HG03139 (cell line): ENCODE results near the gene DLG2.
"Not testable (repeated sequence)": the region's sequence is repeated elsewhere in the genome, so short reads cannot be mapped to it uniquely, and the experiment has no call there.

Experiments
- ATAC-seq: cut with Tn5 transposase; IDR thresholded peaks from one replicate; pipeline ENCODE4 v1.9.1; 2021; ENCODE audit not compliant: unreplicated experiment

DLG2 gene

DNA sequence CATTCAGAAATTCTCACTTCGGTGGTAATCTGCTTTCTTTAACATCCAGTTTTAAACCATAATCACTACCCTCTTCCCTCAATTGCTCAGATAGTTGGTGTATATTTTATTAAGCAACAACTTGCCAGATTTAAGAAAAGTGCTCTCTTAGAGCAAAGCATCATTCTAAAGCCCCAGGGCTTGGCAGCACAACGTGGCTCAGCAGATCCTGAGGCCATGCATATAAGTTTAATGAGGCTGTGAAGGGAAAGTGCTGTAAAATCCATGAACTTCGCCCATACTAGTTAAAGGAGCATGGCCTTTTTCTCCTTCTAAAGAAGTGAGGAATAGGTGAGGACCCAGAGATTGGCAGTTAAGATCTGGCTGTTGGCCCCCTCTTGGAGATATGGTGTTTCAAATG is 1858.7 kb downstream of the DLG2 start:
- no peak for ATAC-seq

DNA sequence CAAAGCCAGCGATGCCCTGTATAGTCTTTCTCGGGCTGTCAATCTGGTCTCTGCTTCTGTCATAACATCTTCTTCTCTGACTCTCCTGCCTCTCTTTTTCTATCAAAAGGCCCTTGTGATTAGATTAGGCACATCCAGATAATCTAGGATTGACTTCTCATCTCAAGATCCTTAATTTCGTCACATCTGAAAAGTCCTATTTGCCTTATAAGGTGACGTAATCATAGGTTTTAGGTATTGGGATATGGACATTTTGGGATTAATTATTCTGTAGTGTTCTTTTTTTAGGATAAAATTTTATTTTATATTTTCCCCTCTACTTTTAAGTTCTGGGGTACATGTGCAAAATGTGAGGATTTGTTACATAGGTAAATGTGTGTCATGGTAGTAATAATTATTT is 1860.2 kb downstream of the DLG2 start:
- ATAC-seq, result no peak

DNA sequence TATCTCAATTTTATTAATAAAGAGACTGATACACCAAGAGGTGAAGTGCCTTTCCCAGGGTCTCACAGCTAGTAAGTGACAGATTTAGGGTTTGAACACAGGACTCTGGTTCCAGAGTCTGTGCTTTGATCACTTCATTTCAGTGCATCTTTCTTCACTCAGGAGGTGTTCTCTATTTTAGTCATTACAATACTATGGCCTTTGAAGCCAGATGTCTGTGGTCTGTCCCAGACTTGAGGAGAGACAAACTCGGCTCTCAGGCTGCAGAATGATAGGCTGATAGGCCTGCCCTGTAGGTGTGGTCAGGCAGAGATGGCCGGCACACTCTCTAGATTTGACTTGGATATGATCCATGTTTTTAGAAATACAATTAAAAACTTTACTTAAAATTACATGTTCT is 1862.5 kb downstream of the DLG2 start:
- no peak for ATAC-seq

DNA sequence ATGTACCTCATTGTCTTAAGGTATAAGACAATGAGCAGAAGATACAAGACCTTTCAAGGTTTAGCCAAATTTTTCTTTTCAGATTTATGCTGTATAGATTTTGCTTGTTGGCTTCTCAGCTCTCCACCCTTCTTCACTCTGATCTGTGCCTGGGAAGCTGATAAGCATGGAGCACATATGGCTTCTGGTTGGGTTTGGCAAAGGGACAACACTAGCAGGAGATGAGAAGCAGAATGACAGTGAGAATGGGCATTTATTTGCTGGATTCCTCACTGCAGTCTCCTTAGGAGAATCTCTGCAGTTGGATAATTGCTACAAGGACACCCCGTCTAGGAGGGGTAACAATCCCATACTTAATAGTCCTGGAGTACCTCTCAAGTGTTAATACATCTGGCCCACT is 1866.2 kb downstream of the DLG2 start:
- no peak for ATAC-seq

DNA sequence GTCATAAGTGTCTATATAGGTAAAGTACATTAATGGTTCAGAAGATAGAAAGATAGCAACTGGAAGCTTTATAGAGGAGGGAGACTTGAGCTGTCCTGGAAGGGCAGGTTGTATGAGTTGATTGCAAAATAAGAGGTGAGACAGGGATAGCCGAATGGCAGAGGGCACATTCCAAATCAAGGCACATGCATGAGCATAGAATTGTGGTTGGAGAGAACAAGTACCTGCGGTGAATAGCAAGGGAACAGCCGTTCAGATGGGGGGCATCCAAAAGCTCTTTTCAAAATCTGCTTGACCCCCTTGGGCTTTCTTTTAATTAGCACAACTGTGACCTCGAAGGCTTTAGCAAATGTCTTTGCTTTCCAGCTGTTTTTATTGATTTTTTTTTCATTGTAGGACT is 1868.0 kb downstream of the DLG2 start:
- no peak for ATAC-seq

DNA sequence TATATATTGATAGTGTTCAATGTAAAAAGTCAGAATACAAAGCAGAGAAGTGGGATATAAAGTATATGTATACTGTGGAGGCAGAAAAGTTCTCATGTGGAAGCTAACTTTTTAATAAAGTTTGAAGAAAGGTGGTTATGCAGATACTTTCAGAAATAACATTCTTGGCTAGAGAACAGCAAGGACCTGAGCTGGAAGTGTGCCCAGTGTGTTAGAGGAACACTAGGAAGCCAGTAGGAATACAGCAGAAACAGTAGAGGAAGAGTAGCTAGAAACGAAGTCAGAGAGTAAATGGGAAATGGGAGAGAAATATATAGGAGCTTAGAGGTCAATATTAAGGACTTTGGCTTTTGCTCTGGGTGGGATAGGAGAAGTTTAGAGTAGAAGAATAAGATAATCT is 1876.1 kb downstream of the DLG2 start:
- ATAC-seq, result no peak

DNA sequence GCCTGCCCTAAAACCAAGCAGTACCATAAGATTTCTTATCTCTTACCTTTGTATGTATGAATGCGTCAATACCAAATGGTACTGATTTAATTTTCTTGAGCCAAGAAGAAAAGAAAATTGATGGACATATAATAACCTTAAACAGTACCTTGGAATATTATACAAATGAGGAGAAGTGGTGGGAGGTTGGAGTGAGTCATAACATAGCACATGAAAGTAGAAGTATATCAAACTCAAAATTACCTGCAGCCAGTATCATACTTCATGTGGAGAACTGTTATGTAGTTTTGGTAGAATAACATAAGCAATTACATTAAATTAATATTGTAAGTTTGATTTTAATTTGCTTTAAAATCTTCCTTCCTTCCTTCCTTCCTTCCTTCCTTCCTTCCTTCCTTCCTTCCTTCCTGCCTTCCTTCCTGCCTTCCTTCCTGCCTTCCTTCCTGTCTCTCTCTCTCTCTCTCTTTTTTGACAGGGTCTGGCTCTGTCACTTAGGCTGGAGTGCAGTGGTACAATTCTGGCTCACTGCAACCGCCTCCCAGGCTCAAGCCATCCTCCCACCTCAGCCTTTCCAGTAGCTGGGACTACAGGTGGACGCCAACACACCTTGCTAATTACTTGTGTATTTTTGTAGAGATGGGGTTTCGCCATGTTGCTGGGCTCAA is 1880.1 kb downstream of the DLG2 start:
- no peak for ATAC-seq

DNA sequence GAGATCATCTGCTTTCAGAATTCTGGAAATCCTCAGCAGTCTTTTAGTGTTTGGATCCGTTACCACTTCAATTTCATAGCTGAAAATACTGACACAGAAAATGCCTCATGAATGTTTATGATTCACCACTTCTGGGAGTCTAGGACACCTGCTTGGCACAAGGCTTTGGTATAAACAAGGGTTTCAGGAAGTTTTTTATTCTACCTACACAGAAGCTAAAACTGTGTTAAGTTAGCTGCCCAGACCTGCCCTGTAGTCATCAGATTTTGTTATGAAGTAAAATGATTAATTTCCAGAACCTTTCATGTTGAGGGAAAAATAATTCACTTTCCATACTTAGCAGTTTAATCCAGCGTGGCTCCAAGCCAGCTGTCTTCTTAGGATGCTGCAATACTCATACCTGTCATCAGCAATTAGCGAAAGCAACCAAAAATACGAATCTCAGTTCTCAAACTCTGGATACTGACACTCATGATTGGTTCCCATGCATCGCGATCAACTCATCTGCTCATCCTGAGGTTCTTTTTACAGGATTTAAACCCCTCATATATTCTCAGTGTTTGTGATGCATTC is 1882.4 kb downstream of the DLG2 start:
- no peak for ATAC-seq

DNA sequence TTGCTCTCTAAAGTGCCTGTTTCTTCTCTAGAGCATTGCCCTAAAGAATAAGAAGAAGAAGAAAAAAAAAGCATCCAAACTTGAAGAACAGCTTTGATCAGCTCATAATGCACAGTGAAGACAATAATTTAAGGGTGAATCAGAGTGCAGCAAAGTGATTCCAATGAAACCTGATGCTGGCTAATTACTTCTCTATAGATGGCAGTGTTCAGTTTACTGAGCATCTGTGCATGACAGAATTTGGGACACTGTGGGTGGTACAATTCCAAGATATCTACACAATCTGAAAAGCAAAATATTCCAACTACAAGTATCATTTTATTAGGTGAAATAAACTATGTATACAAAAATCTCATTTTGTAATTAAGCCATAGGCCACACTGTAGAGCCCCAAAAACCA is 1890.5 kb downstream of the DLG2 start:
- no peak for ATAC-seq

DNA sequence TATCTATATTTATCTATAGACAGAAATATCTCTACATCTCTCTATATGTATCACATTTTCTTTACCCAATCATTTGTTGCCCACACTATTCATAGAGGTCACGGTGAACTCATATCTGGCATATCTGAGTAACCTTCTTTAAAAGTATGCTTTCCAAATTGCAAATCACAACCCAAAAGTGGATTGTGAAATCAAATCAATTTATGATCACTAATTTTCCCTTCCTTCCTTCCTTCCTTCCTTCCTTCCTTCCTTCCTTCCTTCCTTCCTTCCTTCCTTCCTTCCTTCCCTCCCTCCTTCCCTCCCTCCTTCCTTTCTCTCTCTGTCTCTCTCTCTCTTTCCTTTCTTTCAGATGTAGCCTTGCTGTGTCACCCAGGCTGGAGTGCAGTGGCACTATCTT is 1893.0 kb downstream of the DLG2 start:
- ATAC-seq, result no peak

DNA sequence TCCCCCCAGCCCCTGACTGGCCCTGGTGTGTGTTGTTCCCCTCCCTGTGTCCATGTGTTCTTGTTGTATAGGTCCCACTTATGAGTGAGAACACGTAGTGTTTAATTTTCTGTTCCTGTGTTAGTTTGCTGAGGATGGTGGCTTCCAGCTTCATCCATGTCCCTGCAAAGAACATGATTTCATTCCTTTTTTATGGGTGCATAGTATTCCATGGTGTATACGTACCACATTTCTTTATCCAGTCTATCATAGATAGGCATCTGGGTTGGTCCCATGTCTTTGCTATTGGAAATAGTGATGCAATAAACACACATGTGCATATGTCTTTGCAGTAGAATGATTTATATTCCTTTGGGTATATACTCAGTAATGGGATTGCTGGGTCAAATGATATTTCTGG is 1895.9 kb downstream of the DLG2 start:
- not testable (repeated sequence) for ATAC-seq

DNA sequence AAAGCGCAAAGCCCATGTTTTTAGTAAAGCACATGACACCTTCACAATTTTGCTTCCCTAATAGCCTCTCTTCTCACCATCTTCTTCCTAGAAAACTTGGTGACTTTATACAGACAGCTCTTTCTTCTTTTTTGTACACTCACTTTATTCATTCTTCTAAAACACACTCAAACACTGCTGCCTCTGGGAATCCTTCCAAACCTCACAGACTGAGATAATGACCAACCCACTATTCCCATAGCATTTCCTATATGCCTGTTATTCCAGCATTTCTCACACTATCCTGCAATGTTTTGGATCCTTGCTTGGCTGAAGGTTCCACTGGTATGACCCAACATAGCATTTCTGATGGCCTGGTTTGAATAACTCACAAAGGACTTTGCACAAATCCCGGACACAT is 1898.9 kb downstream of the DLG2 start:
- ATAC-seq, result no peak

DNA sequence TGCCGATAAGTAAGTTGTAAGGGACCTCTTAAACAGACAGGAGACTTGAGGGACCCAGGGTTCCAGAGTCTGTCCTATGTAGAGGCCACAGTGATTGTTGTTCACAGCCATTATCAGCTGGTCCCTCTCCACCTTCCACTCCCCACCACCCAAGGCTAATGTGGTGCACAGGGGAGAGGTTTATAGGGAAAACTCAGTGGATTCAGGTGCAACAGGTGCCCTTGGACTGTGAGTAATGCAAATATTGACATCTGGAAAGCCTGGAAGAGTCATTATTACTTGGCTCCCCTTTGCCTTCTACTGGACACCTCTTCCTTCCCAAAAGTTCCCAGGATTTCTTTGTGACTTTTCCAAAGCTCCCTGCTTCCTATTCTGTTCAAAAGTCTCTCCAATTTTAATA is 1899.9 kb downstream of the DLG2 start:
- ATAC-seq, result no peak

DNA sequence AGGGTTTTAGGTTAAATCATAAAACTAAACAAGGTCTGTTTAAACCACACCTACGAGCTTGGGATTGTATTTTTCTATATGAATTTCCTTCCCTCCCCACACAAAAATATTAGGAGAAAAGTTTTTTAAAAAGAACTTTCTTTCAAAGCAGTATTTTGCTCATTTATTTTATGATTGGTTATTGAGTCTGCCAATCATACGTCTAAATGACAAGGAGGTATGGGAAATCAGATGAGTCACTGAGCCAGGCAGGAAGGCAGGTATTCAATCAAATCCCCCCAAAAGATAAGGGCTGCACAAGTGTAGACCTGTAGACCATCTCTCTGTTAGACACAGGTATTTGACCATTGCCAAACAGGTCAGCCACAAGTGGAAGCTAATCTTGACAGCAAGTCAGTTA is 1900.8 kb downstream of the DLG2 start:
- no peak for ATAC-seq

DNA sequence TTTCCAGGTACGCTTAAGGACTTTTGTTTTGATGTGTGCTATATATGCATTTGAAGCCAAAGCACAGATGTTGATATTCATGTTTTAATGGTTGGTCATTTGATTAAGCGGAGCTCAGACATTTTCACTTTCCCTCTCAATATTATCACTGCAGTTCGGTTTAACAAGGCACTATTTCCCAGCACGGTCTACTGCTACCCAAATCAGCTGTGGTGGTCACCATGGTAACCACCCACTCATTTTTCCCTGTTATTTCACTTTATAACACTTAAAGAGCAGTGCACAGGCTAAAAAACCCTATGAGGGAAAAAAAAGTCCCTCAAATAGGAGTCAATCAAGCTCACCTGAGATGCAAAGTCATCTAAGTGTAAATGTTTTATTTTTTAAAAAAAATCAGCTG is 1901.4 kb downstream of the DLG2 start:
- ATAC-seq, result no peak

DNA sequence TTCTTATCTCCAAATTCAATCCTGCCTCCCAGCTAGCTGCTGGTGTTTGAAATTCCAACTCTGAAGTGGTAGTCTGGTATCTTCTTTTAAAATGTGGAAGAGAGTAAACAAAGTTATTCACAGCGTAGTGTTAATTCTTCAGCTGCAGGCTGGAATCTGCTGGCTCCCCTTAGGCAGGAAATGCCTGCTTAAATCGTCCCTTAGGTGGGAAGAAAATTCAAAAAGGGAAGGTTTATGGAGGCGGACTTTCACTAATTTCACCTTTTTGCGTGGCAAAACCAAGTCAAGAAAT is 1901.9 kb downstream of the DLG2 start:
- ATAC-seq, result no peak

DNA sequence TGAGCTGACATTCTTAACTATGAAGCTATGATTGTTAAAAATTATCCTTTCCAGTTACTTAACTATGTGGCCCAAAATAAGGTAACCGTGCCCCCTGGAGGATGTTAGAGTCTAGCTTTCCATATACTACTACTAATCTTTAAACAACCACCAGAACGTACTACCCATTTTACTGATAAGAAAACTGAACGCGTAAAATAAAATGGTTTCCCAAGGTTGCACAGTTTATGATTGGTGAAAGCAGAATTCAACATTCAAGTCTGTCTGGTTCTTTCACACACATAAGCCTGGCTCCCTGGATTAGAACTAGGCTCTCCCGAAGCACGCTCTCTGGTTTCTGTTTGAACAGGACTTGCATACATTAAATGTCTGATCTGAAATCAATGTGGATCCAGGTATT is 1903.1 kb downstream of the DLG2 start:
- no peak for ATAC-seq

DNA sequence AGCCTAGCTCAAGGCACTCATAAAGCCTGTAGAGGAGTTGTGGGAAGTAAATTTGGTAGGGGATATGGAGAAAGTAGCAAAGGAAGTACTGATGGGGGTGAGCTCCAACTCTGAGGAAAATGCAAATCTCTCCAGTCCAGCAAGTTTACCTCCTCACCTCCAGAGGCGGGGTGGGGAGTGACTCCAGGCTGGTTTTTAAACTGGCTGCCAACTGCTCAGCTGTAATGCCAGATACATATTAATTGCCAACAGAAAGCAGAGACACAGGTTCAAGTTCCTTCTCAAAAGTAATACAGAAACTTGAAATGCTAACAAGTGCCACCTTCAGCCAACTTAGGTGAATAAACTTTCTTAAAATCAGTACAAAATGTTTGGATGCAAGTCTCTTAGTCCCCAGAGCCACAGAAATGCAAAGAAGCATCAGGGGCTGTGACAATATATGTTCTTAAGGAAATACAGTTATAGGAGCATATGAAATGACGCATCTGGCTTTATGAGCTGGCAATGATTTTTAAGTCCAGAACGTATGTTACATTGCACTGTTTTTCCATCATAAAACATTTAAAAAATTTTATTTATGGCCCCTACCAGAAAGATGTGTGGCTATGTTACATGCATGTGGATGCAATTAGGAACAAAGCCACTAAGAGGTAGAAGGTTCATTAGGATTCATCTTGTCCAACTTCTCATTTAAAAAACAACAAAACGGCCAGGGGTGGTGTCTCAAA is 1904.6 kb downstream of the DLG2 start:
- ATAC-seq, result no peak

DNA sequence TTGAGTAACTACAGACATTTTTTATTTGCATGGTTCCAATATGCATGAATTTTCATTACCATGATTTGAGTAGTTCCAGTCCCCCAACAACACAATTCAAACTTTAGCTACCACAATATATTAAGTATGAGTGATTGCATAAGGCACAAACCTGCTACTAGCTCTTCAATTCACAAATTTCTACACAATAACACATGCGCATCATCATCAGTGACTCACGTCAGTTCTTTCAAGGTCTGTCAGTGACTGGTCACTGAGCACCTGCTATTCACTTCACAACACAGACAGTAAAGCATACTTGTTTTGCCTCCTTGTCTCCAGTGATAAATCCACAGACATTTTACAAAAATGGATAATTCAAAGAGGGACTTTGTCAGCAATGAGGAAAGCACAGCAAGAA is 1905.9 kb downstream of the DLG2 start:
- ATAC-seq, result no peak

DNA sequence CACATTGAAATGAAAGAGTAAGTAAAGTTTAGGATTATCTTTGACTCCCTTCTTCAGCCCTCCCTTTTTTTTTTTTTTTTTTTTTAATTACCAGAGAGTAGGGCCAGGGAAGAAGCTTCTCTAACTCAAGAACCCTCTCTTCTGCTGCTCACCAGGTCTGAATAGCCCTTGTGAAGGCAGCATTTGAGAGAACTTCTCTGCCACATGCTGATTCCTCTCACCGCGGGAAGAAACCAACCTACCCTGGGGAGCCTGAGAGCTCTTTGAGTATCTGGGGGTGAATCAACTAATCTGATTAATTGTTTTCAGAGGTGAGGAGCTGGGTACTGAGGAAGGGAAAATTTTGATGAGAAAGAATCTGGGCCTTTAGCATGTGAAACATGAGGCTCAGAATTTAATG is 1906.5 kb downstream of the DLG2 start:
- no peak for ATAC-seq

DNA sequence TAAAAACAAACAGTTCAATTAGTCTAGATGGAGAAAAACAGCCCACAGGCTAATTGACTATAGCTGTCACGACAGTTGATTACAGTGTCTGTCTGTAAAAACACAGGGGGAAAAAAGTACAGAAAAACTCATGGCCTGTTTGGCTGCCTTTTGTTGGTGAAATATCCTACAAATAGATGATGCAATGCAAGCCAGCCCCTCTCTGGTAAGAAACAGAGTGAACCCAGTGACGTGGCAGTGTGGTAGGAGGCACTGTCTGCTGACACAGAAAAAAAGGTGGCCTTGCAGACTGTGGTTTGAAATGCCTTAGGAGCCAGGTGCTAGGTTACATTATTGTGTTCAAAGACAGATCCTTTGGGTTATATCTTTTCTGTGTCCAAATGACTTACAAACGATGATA is 1909.6 kb downstream of the DLG2 start:
- no peak for ATAC-seq

DNA sequence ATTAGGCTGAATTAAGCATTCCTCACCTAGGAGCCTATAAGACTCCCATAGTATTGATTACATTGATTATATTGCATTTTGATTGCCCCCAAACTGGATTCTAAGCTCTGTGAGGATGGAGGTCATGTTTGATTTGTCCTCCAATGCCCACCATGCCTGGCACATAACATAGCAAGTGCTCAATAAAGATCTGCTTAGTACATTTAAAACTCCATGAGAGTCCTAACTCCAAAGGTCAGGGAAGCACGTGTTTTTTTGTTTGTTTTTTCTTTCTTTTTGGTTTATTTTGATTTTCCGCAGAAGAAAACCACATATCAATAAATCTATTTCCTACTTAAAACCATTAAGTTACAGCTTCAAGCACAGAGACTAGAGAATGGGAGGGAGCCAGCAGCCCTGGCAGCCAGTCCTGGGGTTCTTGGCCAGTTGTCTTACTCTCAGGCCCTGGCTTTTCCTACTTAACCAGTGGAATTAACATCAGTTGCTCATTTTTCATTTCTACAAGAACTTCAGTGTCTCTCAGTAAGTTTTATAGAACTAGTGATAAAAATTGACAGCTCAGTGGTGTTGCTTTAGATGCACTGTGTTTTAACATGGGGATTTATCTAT is 1911.1 kb downstream of the DLG2 start:
- no peak for ATAC-seq
